SK-N-SH (cell line): ENCODE results near the gene PRKD2.

ENCODE experiments used
- CHD2 ChIP-seq: fragments of 150-350 bp; IDR thresholded peaks from 2 replicates; pipeline ENCODE4 v1.6.1; 2018; ENCODE audit warnings: low read length; ENCODE audit not compliant: partially characterized antibody
- EP300 ChIP-seq, 2 experiments: IDR thresholded peaks; 2 replicates each; pipeline versions ENCODE4 v1.4.0 to v1.6.1; 2012; ENCODE audit warnings: borderline replicate concordance in 1 of 2, low read depth in 1 of 2, low read length in 1 of 2
- FOSL2 ChIP-seq: IDR thresholded peaks from 2 replicates; pipeline ENCODE4 v1.4.0; 2012; ENCODE audit warnings: low read depth, mild to moderate bottlenecking, moderate library complexity, borderline replicate concordance
- JUND ChIP-seq: IDR thresholded peaks from 2 replicates; pipeline ENCODE4 v1.4.0; 2012
- NRF1 ChIP-seq: IDR thresholded peaks from 2 replicates; pipeline ENCODE4 v1.6.1; 2012; ENCODE audit warnings: low read depth, mild to moderate bottlenecking, low read length
- PBX3 ChIP-seq: IDR thresholded peaks from 2 replicates; pipeline ENCODE4; 2012
- POLR2AphosphoS5 ChIP-seq: IDR thresholded peaks from 2 replicates; pipeline ENCODE4 v1.6.1; 2012; ENCODE audit warnings: low read depth, low read length
- RAD21 ChIP-seq: IDR thresholded peaks from 2 replicates; pipeline ENCODE4 v1.6.1; 2012; ENCODE audit warnings: mild to moderate bottlenecking, low read length
- TAF1 ChIP-seq: IDR thresholded peaks from 2 replicates; pipeline ENCODE4 v1.6.1; 2012; ENCODE audit warnings: low read depth, mild to moderate bottlenecking, low read length, moderate library complexity, borderline replicate concordance
- YY1 ChIP-seq: IDR thresholded peaks from 2 replicates; pipeline ENCODE4 v1.4.0; 2012; ENCODE audit warnings: low read depth, mild to moderate bottlenecking
- TF ChIP-seq, protein P1 (sequence below): fragments of 200-600 bp; sonication (generic); IDR thresholded peaks from 2 replicates; pipeline ENCODE4 v1.6.1; 2017; ENCODE audit warnings: antibody characterized with exemption, mild to moderate bottlenecking, moderate library complexity

DNA sequence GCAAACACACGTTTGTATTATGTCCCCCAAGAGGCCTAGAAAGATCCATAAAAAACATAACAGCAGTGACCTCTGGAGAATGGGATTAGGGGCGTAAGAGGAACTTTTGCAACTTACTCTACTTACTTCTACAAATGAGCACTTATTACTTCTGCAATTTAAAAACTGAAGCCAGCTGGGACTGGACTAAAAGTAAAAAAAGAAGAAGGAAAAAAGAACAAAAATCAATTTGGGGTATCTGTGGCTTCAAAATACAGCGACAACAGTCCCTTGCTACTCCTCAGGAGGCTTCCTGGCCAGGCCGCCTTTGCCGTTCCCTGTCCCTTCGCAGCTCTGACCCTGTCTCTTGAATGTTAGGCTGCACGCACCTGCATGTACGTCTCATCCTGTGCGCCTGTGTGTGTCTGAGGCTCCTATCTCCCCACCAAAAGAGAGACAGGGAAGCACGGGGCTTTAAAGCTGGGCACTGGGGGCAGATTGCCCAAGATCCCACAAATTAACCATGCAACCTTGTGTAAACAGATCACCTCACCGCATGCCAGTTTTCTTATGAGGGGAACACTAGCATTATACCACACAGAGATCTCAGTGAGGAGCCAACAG, 16.9 kb upstream of the PRKD2 start:
- TF ChIP-seq RAD21 = no peak
- TF ChIP-seq EP300 (IDR thresholded peaks at IDR 0.05; ENCODE audit: borderline replicate concordance in 1 of 2, low read depth in 1 of 2, low read length in 1 of 2) = no peak
- TF ChIP-seq, protein P1, sequence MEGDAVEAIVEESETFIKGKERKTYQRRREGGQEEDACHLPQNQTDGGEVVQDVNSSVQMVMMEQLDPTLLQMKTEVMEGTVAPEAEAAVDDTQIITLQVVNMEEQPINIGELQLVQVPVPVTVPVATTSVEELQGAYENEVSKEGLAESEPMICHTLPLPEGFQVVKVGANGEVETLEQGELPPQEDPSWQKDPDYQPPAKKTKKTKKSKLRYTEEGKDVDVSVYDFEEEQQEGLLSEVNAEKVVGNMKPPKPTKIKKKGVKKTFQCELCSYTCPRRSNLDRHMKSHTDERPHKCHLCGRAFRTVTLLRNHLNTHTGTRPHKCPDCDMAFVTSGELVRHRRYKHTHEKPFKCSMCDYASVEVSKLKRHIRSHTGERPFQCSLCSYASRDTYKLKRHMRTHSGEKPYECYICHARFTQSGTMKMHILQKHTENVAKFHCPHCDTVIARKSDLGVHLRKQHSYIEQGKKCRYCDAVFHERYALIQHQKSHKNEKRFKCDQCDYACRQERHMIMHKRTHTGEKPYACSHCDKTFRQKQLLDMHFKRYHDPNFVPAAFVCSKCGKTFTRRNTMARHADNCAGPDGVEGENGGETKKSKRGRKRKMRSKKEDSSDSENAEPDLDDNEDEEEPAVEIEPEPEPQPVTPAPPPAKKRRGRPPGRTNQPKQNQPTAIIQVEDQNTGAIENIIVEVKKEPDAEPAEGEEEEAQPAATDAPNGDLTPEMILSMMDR = no peak
- TF ChIP-seq FOSL2 = no peak
- no peak for TF ChIP-seq POLR2AphosphoS5
- no peak for TF ChIP-seq JUND
- no peak for TF ChIP-seq NRF1
- no peak for TF ChIP-seq YY1
- no peak for TF ChIP-seq TAF1
- TF ChIP-seq PBX3 = no peak
- no peak for TF ChIP-seq CHD2
